Gastrocnemius medialis (tissue), 4 donors: ENCODE measurements around the gene ASB10. TPM values are rescaled to one million over a fixed set of nuclear protein-coding genes. Genes with fewer than 3 reads are reported as not detected.

Experiments used
- ATAC-seq, 2 donors: fragments of 150-250 bp; one replicate each; pipeline ENCODE4 v1.9.1; 2016
- DNase-seq, 2 donors: peaks; one replicate each; pipeline ENCODE4 v3.0.0-alpha.2; 2019
- H3K27ac ChIP-seq, 4 donors: fragments of 200-600 bp; sonication (generic); 1 replicate in 1 of 4; 2 replicates in 3 of 4; pipeline ENCODE4 v1.5.1; 2016 to 2018; ENCODE audit warnings: mild to moderate bottlenecking in 2 of 4, moderate library complexity in 1 of 4
- H3K27me3 ChIP-seq, 3 donors: fragments of 200-600 bp; sonication (generic) in 2 of 3; 1 replicate in 1 of 3; 2 replicates in 2 of 3; pipeline versions ENCODE4 v1.5.1 to v1.6.0; 2016 to 2019; ENCODE audit warnings: mild to moderate bottlenecking in 1 of 3, moderate library complexity in 1 of 3
- H3K36me3 ChIP-seq, 2 donors: fragments of 200-600 bp; sonication (generic) in 1 of 2; one replicate each; pipeline ENCODE4 v1.5.1; 2017 to 2018
- H3K4me1 ChIP-seq, 2 donors: fragments of 200-600 bp; sonication (generic) in 1 of 2; one replicate each; pipeline ENCODE4 v1.5.1; 2016 to 2017; ENCODE audit warnings: mild to moderate bottlenecking in 2 of 2
- H3K4me3 ChIP-seq, 4 donors: fragments of 200-600 bp; sonication (generic) in 3 of 4; 1 replicate in 1 of 4; 2 replicates in 3 of 4; pipeline ENCODE4 v1.5.1; 2016 to 2019; ENCODE audit warnings: mild to moderate bottlenecking in 2 of 4
- H3K9me3 ChIP-seq, 3 donors: fragments of 200-600 bp; sonication (generic) in 2 of 3; 1 replicate in 1 of 3; 2 replicates in 2 of 3; pipeline ENCODE4 v1.5.1; 2016 to 2019
- POLR2A ChIP-seq, 2 donors: fragments of 450-650 bp; IDR thresholded peaks; one replicate each; pipeline ENCODE4 v1.6.1; 2017; ENCODE audit warnings: antibody characterized with exemption in 2 of 2, mild to moderate bottlenecking in 2 of 2, moderate library complexity in 2 of 2
- in situ Hi-C, 4 donors: fragments of 200-750 bp; cut with MboI; loops; one replicate each; pipeline versions ENCODE4 v1.15.0 to v1.8.0; 2017; ENCODE audit warnings: low sequenced_read_pairs in 4 of 4
- intact Hi-C: fragments of 100-400 bp; cut with DNase I; formaldehyde crosslinking; loops from one replicate; pipeline ENCODE4 v1.15.1; 2023; ENCODE audit warnings: low total_unique reads
- total RNA-seq, 4 donors: library from RNA; depleted of rRNA; stranded (reverse); fragments of >200 nt; gene quantifications; one replicate each; pipeline versions ENCODE4 v1.1.0 to v1.2.3, GENCODE V29; 2016
- TF ChIP-seq, protein P1 (sequence below), 5 experiments: fragments of 450-650 bp in 3 of 5; fragments of 200-600 bp in 2 of 5; sonication (generic) in 2 of 5; IDR thresholded peaks in 4 of 5; conservative IDR thresholded peaks in 1 of 5; 1 replicate in 4 of 5; 2 replicates in 1 of 5; pipeline ENCODE4 v1.5.1; 2016 to 2019; ENCODE audit warnings: antibody characterized with exemption in 5 of 5, mild to moderate bottlenecking in 3 of 5, moderate library complexity in 3 of 5

Gene ASB10
- total RNA-seq, 4 donors from 2014 or later = 17.1 to 24.8 (median 21.6) TPM

- ATAC-seq = peak; percentile 11 to 31
- intact Hi-C loops = loop anchor here (1.0 kb wide), 1 partner anchor 521 kb away; no protein-coding TSS in a partner anchor
These were observed 46.1 kb upstream of the ASB10 start for GRCh38 chr7:151232917-151233701.

GRCh38 chr7:151232091-151232916 is 45.3 kb upstream of the ASB10 start, which contains the start of gene CHPF2:
Gene CHPF2, plus strand, starts transcription at chr7:151232483. Its CDS starts 1,529 bp downstream, at chr7:151234012.
- TF ChIP-seq, protein P1, sequence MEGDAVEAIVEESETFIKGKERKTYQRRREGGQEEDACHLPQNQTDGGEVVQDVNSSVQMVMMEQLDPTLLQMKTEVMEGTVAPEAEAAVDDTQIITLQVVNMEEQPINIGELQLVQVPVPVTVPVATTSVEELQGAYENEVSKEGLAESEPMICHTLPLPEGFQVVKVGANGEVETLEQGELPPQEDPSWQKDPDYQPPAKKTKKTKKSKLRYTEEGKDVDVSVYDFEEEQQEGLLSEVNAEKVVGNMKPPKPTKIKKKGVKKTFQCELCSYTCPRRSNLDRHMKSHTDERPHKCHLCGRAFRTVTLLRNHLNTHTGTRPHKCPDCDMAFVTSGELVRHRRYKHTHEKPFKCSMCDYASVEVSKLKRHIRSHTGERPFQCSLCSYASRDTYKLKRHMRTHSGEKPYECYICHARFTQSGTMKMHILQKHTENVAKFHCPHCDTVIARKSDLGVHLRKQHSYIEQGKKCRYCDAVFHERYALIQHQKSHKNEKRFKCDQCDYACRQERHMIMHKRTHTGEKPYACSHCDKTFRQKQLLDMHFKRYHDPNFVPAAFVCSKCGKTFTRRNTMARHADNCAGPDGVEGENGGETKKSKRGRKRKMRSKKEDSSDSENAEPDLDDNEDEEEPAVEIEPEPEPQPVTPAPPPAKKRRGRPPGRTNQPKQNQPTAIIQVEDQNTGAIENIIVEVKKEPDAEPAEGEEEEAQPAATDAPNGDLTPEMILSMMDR (IDR thresholded peaks at IDR 0.05 in 4 of 5, conservative IDR thresholded peaks at IDR 0.05 in 1 of 5) = no peak
- peak; percentile 87 to 95 for TF ChIP-seq POLR2A (IDR thresholded peaks at IDR 0.05)
- DNase-seq = peak; percentile 83 to 87
- Histone ChIP-seq H3K4me1 (peaks cover 28 to 35% of the 10 kb centered on the region in 2 donors), H3K9me3 (no peaks in the 10 kb centered on the region), H3K4me3 (peak within 1 kb of the TSS; percentile 87 to 98 (median 92)), H3K36me3 (peaks cover 0 to 27% of the 10 kb centered on the region in 2 donors), H3K27me3 (no peaks in the 10 kb centered on the region), H3K27ac (peak within 1 kb of the TSS; percentile 71 to 88 (median 86))
- peak; percentile 88 to 90 for ATAC-seq
- intact Hi-C loops = no loop called here
- in situ Hi-C loops = no loop called here

More at GRCh38 chr7:151232917-151233701, 46.1 kb upstream of the ASB10 start:
- Histone ChIP-seq H3K4me1 (peaks cover 30 to 35% of the 10 kb centered on the region in 2 donors), H3K27me3 (no peaks in the 10 kb centered on the region), H3K36me3 (peaks cover 0 to 35% of the 10 kb centered on the region in 2 donors), H3K4me3 (peak overlapping the region; percentile 87 to 98 (median 92)), H3K9me3 (no peaks in the 10 kb centered on the region), H3K27ac (peak overlapping the region; percentile 71 to 88 (median 86))
- in situ Hi-C loops = no loop called here
- DNase-seq = no peak
- TF ChIP-seq, protein P1 (IDR thresholded peaks at IDR 0.05 in 4 of 5, conservative IDR thresholded peaks at IDR 0.05 in 1 of 5) = no peak
- TF ChIP-seq POLR2A (IDR thresholded peaks at IDR 0.05) = no peak

GRCh38 chr7:151231080-151231479 is 44.0 kb upstream of the ASB10 start:
- Histone ChIP-seq H3K4me1 (peaks cover 29 to 33% of the 10 kb centered on the region in 2 donors), H3K27ac (peak overlapping the region in 1 of 4 donors; percentile 86), H3K36me3 (peaks cover 0 to 15% of the 10 kb centered on the region in 2 donors), H3K27me3 (no peaks in the 10 kb centered on the region), H3K4me3 (no peak overlapping the region), H3K9me3 (no peaks in the 10 kb centered on the region)
- no peak for ATAC-seq
- TF ChIP-seq POLR2A (IDR thresholded peaks at IDR 0.05) = no peak
- TF ChIP-seq, protein P1 (IDR thresholded peaks at IDR 0.05 in 4 of 5, conservative IDR thresholded peaks at IDR 0.05 in 1 of 5) = no peak
- no peak for DNase-seq
- intact Hi-C loops = no loop called here
- in situ Hi-C loops = no loop called here

GRCh38 chr7:151229249-151229648 is 42.2 kb upstream of the ASB10 start:
- Histone ChIP-seq H3K36me3 (peaks cover 0 to 15% of the 10 kb centered on the region in 2 donors), H3K4me1 (peaks cover 40 to 45% of the 10 kb centered on the region in 2 donors), H3K9me3 (no peaks in the 10 kb centered on the region), H3K4me3 (no peak overlapping the region), H3K27me3 (no peaks in the 10 kb centered on the region), H3K27ac (no peak overlapping the region)
- TF ChIP-seq, protein P1 (IDR thresholded peaks at IDR 0.05 in 4 of 5, conservative IDR thresholded peaks at IDR 0.05 in 1 of 5) = no peak
- no peak for TF ChIP-seq POLR2A (IDR thresholded peaks at IDR 0.05)
- DNase-seq = no peak
- intact Hi-C loops (loop anchor here (5.0 kb wide), 3 partner anchors 57 to 142 kb away; partner anchors contain the start of genes AGAP3 and NUB1), in situ Hi-C loops (no loop called here)
- ATAC-seq = no peak
